HG02759 (cell line): ENCODE data around the gene ABLIM3.
A peak's percentile ranks its signal among the peaks of the same experiment; 100 is the strongest.

Source experiments
- ATAC-seq: cut with Tn5 transposase; IDR thresholded peaks from one replicate; pipeline ENCODE4 v1.9.1; 2021; ENCODE audit warnings: mild to moderate bottlenecking, moderate library complexity; ENCODE audit not compliant: unreplicated experiment

Gene ABLIM3

DNA sequence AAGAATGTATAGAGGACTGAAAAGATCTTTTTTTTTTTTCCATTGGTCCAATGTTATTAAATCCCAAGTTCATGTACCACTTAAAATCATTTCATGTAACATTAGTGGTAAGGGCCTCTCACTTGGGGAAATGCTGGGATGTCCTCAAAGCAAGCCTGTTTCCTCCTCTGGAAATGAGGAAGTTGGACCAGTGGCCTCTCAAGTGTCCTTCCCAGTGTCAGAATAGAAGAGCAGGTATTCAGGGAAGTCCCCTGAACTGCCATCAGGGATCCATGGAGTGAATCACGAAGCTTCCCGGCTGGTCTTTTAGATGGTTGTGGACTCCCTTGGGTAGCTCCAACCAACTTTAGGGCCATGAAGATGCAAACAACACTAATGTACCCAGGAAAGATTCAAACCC is 75.2 kb downstream of the ABLIM3 start:
- ATAC-seq = no peak

DNA sequence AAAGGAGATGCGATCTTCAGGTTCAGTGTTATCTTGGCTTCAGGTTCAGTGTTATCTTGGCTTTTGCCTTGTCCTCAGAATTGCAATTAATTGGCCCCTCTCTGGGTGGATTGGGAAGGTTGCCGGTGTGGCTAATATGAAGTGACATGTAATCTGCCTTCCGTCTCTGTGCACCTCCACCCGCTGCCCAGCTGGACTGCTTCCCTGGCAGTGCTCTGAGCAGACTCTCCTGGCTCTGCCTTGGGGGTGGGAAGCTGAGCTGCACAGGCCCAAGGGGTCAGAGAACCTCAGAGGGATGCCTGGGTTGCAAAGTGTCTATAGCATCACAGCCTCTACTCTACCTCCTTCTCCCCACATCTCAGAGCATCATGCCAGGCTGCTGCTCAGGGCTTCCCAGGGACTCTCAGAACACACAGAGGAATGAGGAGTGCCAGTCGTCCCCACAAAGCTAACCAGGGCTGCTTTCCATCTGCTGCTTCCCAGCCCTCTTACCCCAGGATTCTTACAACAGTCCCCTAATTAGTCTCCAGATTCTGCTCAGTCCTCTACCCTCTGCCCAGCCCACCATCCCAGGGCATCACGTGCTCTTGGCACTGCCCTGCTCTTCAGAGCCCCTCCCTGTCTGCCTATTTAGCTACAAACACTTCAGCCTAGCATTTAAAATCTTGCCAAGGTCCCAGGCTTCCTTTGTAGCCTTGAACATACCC is 76.0 kb downstream of the ABLIM3 start:
- ATAC-seq = no peak

DNA sequence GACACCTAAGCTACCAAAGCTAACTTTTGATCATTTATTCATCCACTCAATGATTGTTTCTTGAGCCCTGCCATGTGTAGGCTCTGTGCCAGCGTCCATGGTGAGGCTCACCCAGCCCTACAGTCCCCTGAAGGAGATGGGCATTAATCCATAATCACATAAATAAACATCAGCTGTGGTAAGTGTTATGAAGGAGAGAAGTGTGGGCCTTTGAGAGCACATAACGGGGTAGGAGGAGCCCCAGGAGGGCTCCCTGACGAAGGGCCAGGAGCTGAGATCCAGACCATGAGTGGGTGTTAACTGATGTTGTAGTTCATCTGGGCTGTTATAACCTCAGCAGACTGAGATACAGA is 76.5 kb downstream of the ABLIM3 start:
- no peak for ATAC-seq

DNA sequence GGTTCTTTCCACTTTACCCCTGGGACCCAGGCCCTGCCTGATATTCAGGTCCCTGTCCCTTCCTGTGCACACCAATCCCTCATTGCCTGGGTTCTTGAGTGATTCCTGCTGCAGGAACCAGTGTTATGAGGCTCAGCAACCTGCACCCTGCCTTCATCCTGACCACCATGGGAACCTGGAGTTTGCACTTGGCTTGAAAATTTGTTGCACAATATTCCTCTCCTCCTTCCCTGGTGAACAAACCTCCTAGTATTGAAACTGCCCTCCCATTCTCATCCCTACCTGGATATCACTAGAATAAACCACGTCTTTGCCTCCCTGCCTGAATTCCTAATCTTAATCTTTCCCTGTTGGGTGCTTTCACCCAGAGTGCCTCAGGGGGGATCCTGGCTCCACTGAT is 78.3 kb downstream of the ABLIM3 start:
- ATAC-seq = no peak

DNA sequence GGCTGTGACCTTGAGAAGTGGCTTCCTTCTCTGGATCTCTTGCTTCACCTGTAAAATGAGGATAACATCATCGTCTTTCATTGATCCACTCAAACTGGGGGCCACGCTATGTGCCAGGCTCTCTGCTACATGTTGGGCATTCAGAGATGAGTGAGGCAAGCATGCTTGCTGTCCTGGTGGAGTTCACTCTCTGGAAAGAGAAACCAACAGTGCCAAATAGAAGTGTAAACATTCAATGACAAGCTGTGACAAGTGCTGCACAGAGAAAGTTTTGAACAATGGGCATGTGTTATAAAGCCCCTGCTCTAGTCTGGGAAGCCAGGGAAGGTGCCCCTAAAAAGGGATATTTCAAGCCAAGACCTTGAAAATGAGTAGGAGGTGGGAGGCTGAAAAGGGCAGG is 79.5 kb downstream of the ABLIM3 start:
- no peak for ATAC-seq

DNA sequence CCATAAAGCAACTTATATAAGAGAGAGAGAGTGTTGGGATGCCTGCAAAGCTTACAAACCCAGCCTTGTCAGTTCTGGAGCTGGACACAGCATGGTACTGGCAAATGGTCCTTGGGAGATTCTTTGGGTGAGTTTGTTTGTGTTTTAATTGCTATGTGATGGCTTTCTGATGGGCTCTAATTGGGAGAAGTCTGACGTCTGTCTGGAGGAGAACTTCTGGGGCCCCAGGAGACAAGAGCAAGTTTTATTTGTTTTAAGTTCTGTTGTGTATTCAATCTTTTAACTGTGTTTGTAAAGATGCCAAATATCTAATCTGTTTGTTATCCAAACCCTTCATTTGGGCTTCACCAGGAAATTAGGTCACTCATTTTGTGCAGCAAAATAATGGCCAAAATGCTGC is 80.0 kb downstream of the ABLIM3 start:
- no peak for ATAC-seq

DNA sequence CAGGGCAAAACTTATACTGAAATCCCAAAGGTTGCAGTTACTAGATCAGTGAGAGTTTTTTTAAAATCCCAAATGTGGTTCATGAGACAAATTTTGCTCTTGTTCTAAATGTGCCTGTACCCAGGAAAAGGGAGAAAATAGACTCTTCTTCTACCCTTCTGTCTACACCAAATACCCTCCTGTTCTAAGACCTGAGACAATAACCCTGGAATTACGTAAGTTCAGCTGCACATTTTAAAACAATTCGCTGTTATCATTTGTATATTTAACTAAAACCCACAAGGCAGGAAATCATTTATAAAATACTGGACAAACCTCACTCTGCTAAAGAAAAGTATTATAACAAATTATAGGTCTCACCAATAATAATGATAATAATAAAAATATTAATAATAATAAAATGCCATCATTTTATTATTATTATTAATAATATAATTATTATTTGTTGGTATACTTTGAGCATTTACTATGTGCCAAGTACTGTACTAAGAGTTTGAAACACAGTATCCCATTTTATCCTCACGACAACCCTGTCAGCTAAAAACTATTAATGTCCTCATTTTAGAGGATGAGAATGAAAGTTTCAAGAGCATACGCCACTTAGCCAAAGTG is 80.5 kb downstream of the ABLIM3 start:
- no peak for ATAC-seq

DNA sequence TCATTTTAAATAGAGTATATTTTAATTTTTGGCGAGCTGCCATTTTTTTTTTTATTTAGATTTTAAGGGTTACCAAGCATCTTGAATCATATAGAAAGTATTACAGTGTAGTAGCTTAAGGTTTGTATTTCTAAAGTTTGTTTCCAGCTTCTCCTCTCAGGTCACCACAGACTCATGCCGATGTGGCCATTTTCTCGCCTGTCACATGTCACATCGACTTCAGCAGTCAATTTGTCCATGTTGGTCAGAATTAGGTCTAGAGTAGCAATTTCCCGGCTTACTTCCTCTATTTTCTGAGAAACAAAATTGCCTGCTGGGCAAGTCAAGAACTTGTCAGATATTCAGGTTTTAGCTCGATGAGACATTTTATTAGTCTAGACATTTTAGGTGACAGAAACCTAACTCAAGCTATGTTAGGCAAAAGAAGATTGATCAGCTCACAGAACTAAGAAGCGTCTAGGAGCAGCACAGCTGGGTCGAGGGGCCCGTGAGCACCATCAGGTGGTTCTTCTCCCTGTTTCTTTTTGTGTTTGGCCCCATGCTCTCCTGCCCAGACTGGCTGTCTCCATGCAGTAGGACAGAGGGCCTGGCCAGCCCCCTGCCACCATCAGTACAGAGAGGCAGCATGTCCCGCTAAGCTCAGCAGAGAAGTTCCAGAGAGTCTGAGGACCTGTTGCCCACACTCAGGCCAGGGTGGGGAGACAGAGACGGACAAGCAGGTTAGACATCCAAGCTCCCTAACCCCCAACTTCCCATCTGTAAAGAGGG is 82.0 kb downstream of the ABLIM3 start:
- no peak for ATAC-seq

DNA sequence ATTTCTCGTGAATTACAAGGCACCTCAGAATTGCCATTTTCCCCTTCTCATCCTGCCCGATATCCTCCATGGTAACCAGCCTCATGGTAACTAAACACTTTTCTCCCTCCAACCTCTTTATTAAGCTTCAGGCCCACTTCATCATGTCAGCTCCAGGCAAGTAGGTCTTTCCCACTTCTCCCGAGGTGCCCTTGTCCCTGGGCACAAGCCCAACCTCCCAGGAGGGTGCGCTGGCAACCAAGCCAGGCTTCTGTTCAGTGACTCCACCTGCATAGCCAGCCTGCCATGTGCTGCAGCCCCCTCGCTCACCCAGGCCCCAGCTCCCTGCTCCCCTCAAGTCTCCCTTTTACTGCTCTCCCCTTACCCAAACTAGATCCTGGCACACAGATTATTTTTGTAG is 83.0 kb downstream of the ABLIM3 start:
- no peak for ATAC-seq

DNA sequence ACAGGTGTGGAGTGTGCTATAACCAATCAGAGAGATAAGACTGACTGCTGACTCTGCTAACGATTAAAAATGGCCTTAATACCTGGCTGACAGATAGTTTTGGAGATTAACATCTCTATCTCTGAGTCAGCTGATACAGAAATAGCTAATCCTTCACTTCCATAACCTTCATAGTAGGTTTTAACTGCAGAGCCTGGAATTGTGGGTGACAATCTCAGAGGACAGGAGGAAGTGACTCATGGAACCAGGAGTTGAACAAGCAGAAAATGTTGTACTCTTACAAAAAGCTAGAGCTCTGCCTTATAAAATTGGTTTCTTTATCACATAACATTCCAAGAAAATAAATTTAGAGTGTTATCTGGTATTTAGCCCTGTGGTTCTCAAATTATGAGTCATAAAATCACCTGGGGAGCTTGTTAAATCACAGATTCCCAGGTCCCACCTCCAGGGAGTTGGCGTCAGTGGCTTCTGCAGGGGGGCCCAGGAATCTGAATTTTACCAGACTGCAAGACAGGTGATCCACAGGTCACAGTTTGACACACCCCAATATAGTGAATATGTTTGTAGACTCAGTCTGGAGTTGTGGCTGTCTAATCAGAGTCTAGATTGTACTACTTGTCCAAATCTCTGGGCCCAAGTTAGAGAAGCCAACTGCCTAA is 86.0 kb downstream of the ABLIM3 start:
- no peak for ATAC-seq

DNA sequence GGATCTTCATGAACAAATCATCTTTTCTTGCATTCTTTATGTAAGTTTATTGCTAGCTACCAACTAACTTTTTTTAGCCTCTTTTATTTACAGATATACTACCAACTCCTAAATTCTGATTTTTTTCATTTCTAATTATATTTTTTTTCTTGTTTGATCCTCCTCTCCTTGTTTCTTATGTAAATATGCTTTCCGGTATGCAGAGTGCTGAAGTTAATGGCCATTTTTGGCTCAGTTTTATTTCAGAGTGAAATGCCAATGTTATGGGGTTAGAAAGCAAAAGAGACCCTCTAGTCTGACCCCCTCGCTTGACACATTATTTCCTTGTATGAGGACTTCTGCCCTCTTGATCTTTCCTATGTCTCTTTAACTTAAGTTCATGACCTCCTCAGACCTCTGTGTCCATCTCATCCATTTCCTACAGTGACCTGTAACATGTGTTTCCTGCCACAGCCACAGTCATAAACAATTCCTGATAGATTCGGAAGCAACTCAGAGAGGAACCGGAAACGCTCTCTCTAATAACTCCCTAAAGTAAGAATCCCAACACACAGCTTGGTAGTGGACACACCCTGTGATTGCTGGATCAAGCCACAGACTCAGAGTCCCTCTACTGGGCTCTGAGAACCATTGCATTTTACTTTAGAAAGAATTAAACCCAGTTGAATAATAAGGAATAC is 87.5 kb downstream of the ABLIM3 start:
- no peak for ATAC-seq

DNA sequence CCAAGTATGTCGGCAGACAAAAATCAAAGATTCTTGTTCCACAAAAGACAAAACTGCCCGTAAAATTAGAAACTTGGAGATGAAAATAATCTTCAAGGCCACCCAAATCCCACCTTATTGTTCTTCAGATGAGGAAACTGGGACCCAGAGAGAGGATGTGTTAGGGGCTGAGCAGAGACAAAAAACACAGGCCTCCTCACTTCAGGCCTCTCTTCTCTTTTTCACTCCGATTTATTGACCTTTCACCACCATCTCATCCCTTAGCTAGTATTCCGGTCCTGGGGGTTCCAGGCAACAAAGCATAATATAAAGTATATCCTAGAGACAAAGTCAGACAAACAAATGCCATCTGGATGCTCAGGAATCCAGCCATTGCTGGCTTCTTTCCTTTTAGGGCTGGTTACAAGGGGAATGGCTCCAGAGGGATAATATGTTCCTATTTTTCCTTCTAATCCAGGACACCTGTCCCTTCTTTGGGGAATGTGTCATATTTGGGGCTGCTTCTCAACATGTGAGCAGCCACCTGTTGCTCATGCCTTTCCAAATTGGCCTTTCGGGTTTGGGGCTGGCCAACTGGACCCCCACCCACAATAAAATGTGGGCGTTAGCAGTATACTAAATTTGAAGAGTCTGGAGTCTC is 88.1 kb downstream of the ABLIM3 start:
- no peak for ATAC-seq

DNA sequence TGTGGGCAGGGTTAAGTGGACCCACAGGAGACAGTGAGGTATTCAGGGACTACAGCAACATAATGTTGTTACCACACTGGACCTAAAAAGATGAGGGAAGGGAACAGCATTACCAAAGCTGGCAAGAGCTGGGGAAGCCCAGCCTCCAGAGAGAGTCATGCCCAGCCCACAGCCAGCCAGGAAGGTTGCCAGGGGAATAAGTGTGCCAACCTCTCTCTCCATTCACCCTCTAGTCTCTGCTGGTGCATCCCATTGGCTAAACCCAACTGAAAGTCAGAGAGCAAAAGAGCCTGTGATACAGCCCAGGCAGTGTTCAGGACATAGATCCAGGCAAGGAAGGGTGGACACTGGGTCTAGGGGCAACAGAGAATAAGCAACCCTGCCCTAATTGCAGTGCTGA is 94.5 kb downstream of the ABLIM3 start:
- no peak for ATAC-seq

DNA sequence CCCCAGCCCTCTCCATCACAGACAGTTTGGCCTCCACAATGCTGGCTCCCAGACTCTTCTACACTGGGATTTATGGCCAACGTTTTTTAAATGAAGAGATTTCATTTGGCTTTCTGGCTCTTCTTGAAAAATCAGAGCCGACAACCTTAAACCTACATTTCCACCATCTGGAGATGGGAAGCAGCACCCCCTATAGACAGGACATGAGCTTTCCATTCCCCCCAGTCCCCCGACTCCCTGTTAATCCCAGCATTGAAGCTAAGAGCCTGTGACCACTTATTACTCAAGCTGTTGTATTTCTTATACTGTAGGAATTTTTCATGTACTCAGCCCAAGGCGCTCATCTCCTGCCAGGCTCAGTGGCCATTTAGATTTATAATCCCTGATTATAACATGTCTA is 96.4 kb downstream of the ABLIM3 start:
- no peak for ATAC-seq

DNA sequence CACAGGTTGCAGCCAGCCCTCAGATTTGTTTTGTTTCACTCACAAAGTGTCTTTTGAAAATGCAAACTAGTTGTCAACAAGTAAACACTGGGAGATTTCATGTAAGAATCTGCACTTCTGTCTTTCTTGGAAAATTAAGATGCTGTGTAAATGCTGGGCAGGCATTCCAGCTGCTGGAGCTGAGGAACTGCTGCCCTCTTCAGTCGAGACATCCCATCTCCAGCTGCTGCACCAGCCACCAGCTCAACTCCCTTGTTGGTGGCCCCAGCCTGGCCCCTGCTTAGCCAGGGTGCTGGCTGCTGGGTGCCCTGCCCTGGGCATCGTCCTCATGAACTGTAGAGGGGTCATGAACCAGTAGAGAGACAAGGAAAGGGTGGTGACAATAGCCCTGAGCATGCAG is 97.2 kb downstream of the ABLIM3 start:
- ATAC-seq = no peak

DNA sequence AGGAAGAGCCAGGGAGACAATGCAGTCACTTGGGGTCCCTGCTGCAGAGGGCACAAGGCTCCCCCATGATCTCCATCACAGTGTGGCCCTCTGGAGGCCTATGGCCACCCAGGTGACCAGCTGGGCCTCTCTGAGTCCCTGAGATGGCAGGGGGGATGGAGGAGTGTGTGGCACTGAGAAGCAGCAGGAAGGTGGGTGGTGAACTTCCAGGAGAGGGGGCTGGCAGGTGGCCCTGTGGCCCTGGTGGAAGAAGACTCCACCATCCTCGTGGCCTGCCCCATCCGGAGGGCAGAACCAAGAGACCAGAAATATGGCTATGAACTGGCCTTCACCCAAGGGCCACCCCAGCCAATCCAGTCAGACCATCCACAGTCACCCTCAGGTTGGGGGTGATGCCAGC is 98.6 kb downstream of the ABLIM3 start:
- peak; percentile 17 for ATAC-seq

DNA sequence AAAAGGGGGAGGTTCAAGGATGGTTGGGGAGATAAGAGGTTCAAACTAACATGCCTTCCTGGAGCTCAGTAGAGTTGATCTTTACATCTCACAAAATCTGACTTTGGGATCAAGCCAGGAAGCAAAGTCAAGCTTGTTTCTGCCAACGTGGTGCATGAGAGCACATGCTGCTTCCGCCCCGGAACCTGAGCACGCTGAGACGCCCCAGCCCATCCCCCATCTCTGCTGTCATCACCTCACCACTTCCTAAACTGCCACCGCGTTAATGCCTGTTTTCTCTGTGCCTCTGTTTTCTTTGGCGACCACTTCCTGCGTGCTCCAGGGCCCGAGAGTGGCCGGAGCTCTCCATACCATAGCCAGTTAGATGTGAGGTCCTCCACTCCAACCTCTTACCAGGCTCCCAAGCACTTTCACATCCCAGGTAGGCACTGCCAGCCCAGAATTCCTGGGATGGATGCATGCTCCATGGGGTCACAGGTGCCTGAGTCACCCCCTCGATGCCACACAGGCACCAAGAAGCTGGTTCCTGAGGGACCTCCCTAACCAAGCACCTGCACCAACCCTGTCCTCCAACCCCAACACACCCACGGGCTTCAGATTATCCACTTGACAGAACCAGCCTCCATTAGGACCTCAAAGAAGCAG is 99.2 kb downstream of the ABLIM3 start:
- ATAC-seq = peak; percentile 79

DNA sequence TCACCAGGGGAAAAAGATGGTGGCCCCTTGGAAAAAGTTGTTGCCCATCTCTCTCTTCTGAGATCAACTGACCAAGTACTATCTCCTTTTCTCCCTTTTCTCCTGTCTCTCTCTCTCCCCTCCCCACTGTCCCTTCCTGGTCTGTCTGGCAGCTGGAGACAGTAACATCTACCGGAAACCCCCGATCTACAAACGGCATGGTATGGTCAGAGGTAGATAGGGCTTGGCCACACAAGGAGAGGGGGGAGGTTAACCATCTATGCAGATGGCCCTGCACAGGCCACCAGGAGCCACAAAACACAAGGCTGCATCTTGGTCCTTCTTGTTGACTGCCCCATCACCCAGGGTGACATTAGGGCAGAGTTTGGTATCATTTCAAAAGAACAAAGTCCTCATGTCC is 101.0 kb downstream of the ABLIM3 start:
- no peak for ATAC-seq

DNA sequence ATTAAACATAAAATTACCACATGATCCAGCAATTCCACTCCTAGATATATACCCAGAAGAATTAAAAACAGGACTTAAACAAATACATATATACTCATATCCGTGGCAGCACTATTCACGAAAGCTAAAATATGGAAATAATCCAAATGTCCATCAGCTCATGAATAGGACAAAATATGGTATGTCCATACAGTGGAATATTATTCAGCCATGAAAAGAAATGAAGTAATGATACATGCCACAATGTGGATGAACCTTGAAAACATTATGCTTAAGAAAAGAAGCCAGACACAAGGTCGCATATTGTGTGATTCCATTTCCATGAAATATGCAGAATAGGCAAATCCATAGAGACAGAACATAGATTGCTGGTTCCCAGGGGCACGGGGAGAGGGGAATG is 105.6 kb downstream of the ABLIM3 start:
- ATAC-seq = no peak

DNA sequence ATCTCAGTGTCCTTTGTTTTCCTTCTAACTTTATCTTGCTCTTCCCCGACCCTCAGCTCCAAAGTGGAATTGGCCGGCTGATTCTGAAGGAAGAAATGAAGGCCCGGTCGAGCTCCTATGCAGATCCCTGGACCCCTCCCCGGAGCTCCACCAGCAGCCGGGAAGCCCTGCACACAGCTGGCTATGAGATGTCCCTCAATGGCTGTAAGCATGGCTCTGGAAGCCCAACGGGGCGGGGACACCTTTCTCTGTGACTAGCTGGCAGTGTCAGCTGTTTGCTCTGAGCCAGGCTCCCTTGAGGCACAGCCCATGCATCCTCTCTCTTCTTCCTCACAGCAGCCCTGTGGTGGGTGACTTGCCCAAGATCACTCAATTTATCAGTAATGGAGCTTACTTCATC is 106.4 kb downstream of the ABLIM3 start:
- no peak for ATAC-seq
